Right lobe of liver (tissue), 6 donors: ENCODE measurements around the gene CCDC88C. TPM values are rescaled to one million over a fixed set of nuclear protein-coding genes. Genes with fewer than 3 reads are reported as not detected.

Source experiments
- ATAC-seq, 4 donors: fragments of 200-7000 bp; cut with Tn5 transposase; one replicate each; pipeline ENCODE4 v1.9.1; 2020; ENCODE audit warnings: mild to moderate bottlenecking in 4 of 4, moderate library complexity in 4 of 4
- DNase-seq, 3 donors: peaks; one replicate each; pipeline ENCODE4 v3.0.0-alpha.2; 2020
- H3K27ac ChIP-seq, 3 donors: fragments of 200-600 bp; one replicate each; pipeline ENCODE4 v1.8.0; 2022
- H3K27me3 ChIP-seq, 2 donors: fragments of 200-600 bp; one replicate each; pipeline ENCODE4 v1.8.0; 2022
- H3K36me3 ChIP-seq, 4 donors: fragments of 200-600 bp; sonication (generic) in 1 of 4; one replicate each; pipeline versions ENCODE4 v1.5.1 to v1.8.0; 2017 to 2022; ENCODE audit warnings: control low read depth in 1 of 4
- H3K4me1 ChIP-seq, 4 donors: fragments of 200-600 bp; sonication (generic) in 1 of 4; one replicate each; pipeline versions ENCODE4 v1.5.1 to v1.8.0; 2017 to 2022; ENCODE audit warnings: control low read depth in 1 of 4
- H3K4me3 ChIP-seq, 3 donors: fragments of 200-600 bp; one replicate each; pipeline ENCODE4 v1.8.0; 2022
- H3K9me3 ChIP-seq, 4 donors: fragments of 200-600 bp; sonication (generic) in 1 of 4; one replicate each; pipeline versions ENCODE4 v1.5.1 to v1.8.0; 2017 to 2022; ENCODE audit warnings: control low read depth in 1 of 4
- CTCF ChIP-seq, 4 donors: fragments of 200-600 bp in 3 of 4; fragments of 450-650 bp in 1 of 4; IDR thresholded peaks; one replicate each; pipeline versions ENCODE4 v1.5.1 to v1.8.0; 2016 to 2022; ENCODE audit warnings: antibody characterized with exemption in 4 of 4, mild to moderate bottlenecking in 2 of 4
- POLR2A ChIP-seq: fragments of 450-650 bp; IDR thresholded peaks from one replicate; pipeline ENCODE4 v1.6.1; 2017; ENCODE audit warnings: antibody characterized with exemption, mild to moderate bottlenecking
- WGBS: methylation state at CpG from one replicate; pipeline ENCODE4 v1.1.6; 2018; ENCODE audit warnings: low coverage, low lambda C conversion rate; ENCODE audit not compliant: insufficient coverage; ENCODE audit errors: missing lambda C conversion rate; 5-methylcytosine and 5-hydroxymethylcytosine counted together
- intact Hi-C, 2 donors: fragments of 100-400 bp; cut with DNase I; formaldehyde crosslinking; loops; one replicate each; pipeline versions ENCODE4 v1.11.2 to v1.14.1; 2022
- total RNA-seq, 6 experiments: library from RNA; depleted of rRNA in 2 of 6; stranded (reverse); fragments of >200 nt in 2 of 6; fragmentation: NEBNext Ultra II Directional in 3 of 6; extraction: Animal tissue kit (Norgen Biotek cat#: 25700) in 3 of 6; gene quantifications; one replicate each; pipeline versions ENCODE4 v1.1.0 to v1.2.4, GENCODE V29; 2016 to 2023
- donor health status: DM: no; HTN: yes; CAD: no.
- donor health status: DM: no; HTN: no; CAD: no.
- donor health status: DM: no; HTN: no; CAD: no.
- donor health status: DM: no; HTN: yes; CAD: no.
- donor health status: DM: no; HTN: yes; CAD: no.

CCDC88C gene
- total RNA-seq, 6 experiments from 2014 or later = 1.2 to 5.7 (median 3.1) TPM

GRCh38 chr14:91302391-91302790 lies 115.2 kb downstream of the CCDC88C start:
- no peaks in the 10 kb centered on the region for H3K9me3 ChIP-seq
- H3K36me3 ChIP-seq = peaks cover 0 to 3% (median 0%) of the 10 kb centered on the region in 4 donors
- no peak for ATAC-seq
- intact Hi-C loops = no loop called here
- H3K4me1 ChIP-seq = no peaks in the 10 kb centered on the region
- H3K27me3 ChIP-seq = no peaks in the 10 kb centered on the region
- TF ChIP-seq POLR2A = no peak
- no peak for TF ChIP-seq CTCF (IDR thresholded peaks at IDR 0.05)
- 69% methylated on average over 3 of the region's 3 CpGs for WGBS
- no peak overlapping the region for H3K27ac ChIP-seq
- DNase-seq = no peak
- no peak overlapping the region for H3K4me3 ChIP-seq

GRCh38 chr14:91300957-91301356 lies 116.7 kb downstream of the CCDC88C start:
- Histone ChIP-seq H3K27me3 (no peaks in the 10 kb centered on the region), H3K9me3 (no peaks in the 10 kb centered on the region), H3K4me1 (no peaks in the 10 kb centered on the region), H3K27ac (no peak overlapping the region), H3K4me3 (no peak overlapping the region), H3K36me3 (peaks cover 0 to 3% (median 0%) of the 10 kb centered on the region in 4 donors)
- TF ChIP-seq POLR2A = no peak
- DNase-seq (no peak), ATAC-seq (no peak)
- intact Hi-C loops = no loop called here
- 69% methylated on average over 3 of the region's 4 CpGs for WGBS

GRCh38 chr14:91300283-91300895 lies 117.2 kb downstream of the CCDC88C start:
- Histone ChIP-seq H3K27ac (no peak overlapping the region), H3K27me3 (no peaks in the 10 kb centered on the region), H3K9me3 (no peaks in the 10 kb centered on the region), H3K4me1 (no peaks in the 10 kb centered on the region), H3K36me3 (peaks cover 0 to 2% (median 0%) of the 10 kb centered on the region in 4 donors), H3K4me3 (no peak overlapping the region)
- ATAC-seq = no peak
- intact Hi-C loops = no loop called here
- 79% methylated on average over 9 of the region's 10 CpGs for WGBS
- TF ChIP-seq CTCF (IDR thresholded peaks at IDR 0.05) (no peak), POLR2A (no peak)
- no peak for DNase-seq

- H3K9me3 ChIP-seq = no peaks in the 10 kb centered on the region
- H3K4me3 ChIP-seq = no peak overlapping the region
- 81% methylated on average over 19 of the region's 31 CpGs for WGBS
- ATAC-seq (no peak), DNase-seq (no peak)
- H3K36me3 ChIP-seq = no peaks in the 10 kb centered on the region
- H3K27me3 ChIP-seq = no peaks in the 10 kb centered on the region
- H3K4me1 ChIP-seq = no peaks in the 10 kb centered on the region
- no peak for TF ChIP-seq CTCF (IDR thresholded peaks at IDR 0.05)
- no peak for TF ChIP-seq POLR2A
- intact Hi-C loops = no loop called here
- H3K27ac ChIP-seq = no peak overlapping the region
These were observed 118.2 kb downstream of the CCDC88C start for GRCh38 chr14:91299121-91300115.

GRCh38 chr14:91298576-91298975 lies 119.0 kb downstream of the CCDC88C start:
- WGBS = 86% methylated on average over 9 of the region's 11 CpGs
- H3K27ac ChIP-seq = no peak overlapping the region
- no peaks in the 10 kb centered on the region for H3K9me3 ChIP-seq
- intact Hi-C loops = no loop called here
- ATAC-seq (no peak), DNase-seq (no peak)
- no peak for TF ChIP-seq CTCF (IDR thresholded peaks at IDR 0.05)
- TF ChIP-seq POLR2A = no peak
- no peaks in the 10 kb centered on the region for H3K4me1 ChIP-seq
- no peaks in the 10 kb centered on the region for H3K36me3 ChIP-seq
- H3K27me3 ChIP-seq = no peaks in the 10 kb centered on the region
- no peak overlapping the region for H3K4me3 ChIP-seq
